ENCODE data around the gene MPHOSPH8.
A peak's percentile ranks its signal among the peaks of the same experiment; 100 is the strongest.
"Not testable (repeated sequence)": the region's sequence is repeated elsewhere in the genome, so short reads cannot be mapped to it uniquely, and the experiment has no call there.

MPHOSPH8 gene

DNA sequence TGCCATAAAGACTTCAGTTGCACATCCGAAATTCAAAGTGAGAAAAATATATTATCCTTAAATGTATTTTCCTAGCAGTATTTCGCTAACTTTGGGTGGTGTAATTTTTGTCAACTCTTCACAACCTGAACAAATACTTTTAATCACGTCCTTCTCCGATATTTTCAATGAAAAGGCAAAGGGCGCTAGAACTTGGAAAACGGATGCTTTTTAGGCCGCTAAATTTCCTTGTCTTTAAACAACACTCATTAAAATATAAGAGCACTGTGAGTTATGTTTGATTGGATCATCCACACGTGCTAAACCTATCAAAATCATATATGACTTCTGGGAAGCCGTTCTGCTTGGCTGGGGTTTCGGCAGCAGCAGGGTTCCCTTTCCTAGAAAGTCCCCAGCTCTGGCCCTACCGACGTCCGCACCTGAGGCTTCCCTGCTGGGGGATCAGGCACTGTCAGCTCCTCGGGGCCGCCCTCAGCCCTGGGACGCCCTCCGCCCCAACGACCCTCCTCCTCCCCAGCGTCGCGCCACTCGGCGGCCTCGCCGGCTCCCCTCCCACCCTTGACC lies 462 bp upstream of the MPHOSPH8 start:
- Histone ChIP-seq H2BK15ac (ENCODE audit: low read depth, poor library complexity, severe bottlenecking) (peak overlapping the region; percentile 84), H3K79me1 (replicated peaks; ENCODE audit: low read length, poor library complexity, severe bottlenecking) (peaks cover 3% of the 10 kb centered on the region), H2BK120ac (ENCODE audit: low read depth, low read length) (peak overlapping the region; percentile 34), H2BK5ac (ENCODE audit: low read depth, low read length, poor library complexity, severe bottlenecking) (no peak overlapping the region), H3K9ac (ENCODE audit: low read length) (peak overlapping the region; percentile 89), H2BK12ac (ENCODE audit: low read length in 2 of 2) (no peak overlapping the region), H4K8ac (ENCODE audit: low read length) (peak overlapping the region; percentile 99), H3K18ac (ENCODE audit: low read depth in 1 of 2, low read length in 2 of 2) (peak overlapping the region; percentile 91 to 96), H2AFZ (ENCODE audit: low read depth, low read length) (peak overlapping the region; percentile 20), H3K4ac (ENCODE audit: low read depth in 1 of 2, low read length in 2 of 2) (peak overlapping the region; percentile 31 to 77), H4K91ac (ENCODE audit: low read length) (peak overlapping the region; percentile 92), H3K27ac (ENCODE audit: low read length, poor library complexity, severe bottlenecking) (peak overlapping the region; percentile 1), H3K4me3 (ENCODE audit: insufficient read depth in 1 of 2, low read depth in 1 of 2, low read length in 2 of 2) (peak overlapping the region; percentile 94 to 98), H3K14ac (ENCODE audit: low read length in 2 of 2) (no peak overlapping the region), H3K4me2 (ENCODE audit: low read length, poor library complexity, severe bottlenecking) (peak overlapping the region; percentile 59), H3K9me3 (ENCODE audit: control insufficient read depth, low read length) (no peaks in the 10 kb centered on the region), H3K23ac (ENCODE audit: low read length in 2 of 2) (no peak overlapping the region), H3K4me1 (ENCODE audit: control insufficient read depth, insufficient read depth, low read depth, low read length) (peaks cover 5% of the 10 kb centered on the region), H2AK5ac (ENCODE audit: low read length, severe bottlenecking) (no peak overlapping the region), H3K27me3 (ENCODE audit: control insufficient read depth in 1 of 2, insufficient read depth in 1 of 2, low read length in 2 of 2) (no peaks in the 10 kb centered on the region), H3K36me3 (ENCODE audit: control insufficient read depth in 1 of 2, insufficient read depth in 2 of 2, low read depth in 1 of 2, low read length in 2 of 2) (peaks cover 0 to 4% of the 10 kb centered on the region in 2 experiments)
- no peak for DNase-seq
- 11% methylated on average over 21 of the region's 25 CpGs for WGBS

DNA sequence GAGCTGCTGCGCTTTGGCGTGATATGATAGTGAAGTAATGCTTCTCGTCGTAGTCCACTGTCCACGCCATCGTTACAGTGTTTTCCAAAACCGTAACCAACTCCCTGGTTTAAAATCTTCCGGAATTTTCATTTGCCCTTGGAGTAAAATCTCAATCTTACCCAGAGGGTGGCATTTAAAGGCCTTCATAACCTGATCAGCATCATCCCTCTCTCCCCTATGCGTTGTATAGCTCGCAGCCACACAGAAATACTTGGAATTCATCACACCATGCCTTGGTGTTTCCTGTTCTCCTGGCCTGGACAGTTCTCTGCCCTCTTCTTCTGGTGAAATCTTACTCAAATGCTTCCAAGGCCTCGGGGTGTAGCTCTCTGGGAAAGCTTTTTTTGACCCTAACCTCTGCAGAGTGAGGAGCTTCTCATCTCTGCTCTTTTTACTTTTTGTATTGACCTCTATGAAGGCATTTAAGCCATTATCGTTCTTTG lies 839 bp downstream of the MPHOSPH8 start:
- no peak overlapping the region for H2BK15ac ChIP-seq (ENCODE audit: low read depth, poor library complexity, severe bottlenecking)
- no peak overlapping the region for H2AK5ac ChIP-seq (ENCODE audit: low read length, severe bottlenecking)
- no peaks in the 10 kb centered on the region for H3K27me3 ChIP-seq (ENCODE audit: control insufficient read depth in 1 of 2, insufficient read depth in 1 of 2, low read length in 2 of 2)
- peak overlapping the region in 1 of 2 experiments; percentile 18 for H3K14ac ChIP-seq (ENCODE audit: low read length in 2 of 2)
- peak overlapping the region; percentile 62 for H3K4me2 ChIP-seq (ENCODE audit: low read length, poor library complexity, severe bottlenecking)
- no peaks in the 10 kb centered on the region for H3K9me3 ChIP-seq (ENCODE audit: control insufficient read depth, low read length)
- peak overlapping the region; percentile 46 to 69 for H3K18ac ChIP-seq (ENCODE audit: low read depth in 1 of 2, low read length in 2 of 2)
- peak; percentile 64 for DNase-seq
- H3K27ac ChIP-seq (ENCODE audit: low read length, poor library complexity, severe bottlenecking), result peak overlapping the region; percentile 29
- WGBS, result 8% methylated on average over 12 of the region's 12 CpGs
- no peak overlapping the region for H4K8ac ChIP-seq (ENCODE audit: low read length)
- H4K91ac ChIP-seq (ENCODE audit: low read length), result no peak overlapping the region
- H3K4me3 ChIP-seq (ENCODE audit: insufficient read depth in 1 of 2, low read depth in 1 of 2, low read length in 2 of 2), result peak overlapping the region; percentile 94 to 98
- H2BK120ac ChIP-seq (ENCODE audit: low read depth, low read length), result no peak overlapping the region
- peak overlapping the region in 1 of 2 experiments; percentile 75 for H3K4ac ChIP-seq (ENCODE audit: low read depth in 1 of 2, low read length in 2 of 2)
- H2BK5ac ChIP-seq (ENCODE audit: low read depth, low read length, poor library complexity, severe bottlenecking), result no peak overlapping the region
- peaks cover 3% of the 10 kb centered on the region for H3K79me1 ChIP-seq (replicated peaks; ENCODE audit: low read length, poor library complexity, severe bottlenecking)
- H3K23ac ChIP-seq (ENCODE audit: low read length in 2 of 2), result peak overlapping the region; percentile 68 to 74
- peak overlapping the region in 1 of 2 experiments; percentile 6 for H2BK12ac ChIP-seq (ENCODE audit: low read length in 2 of 2)
- peaks cover 5% of the 10 kb centered on the region for H3K4me1 ChIP-seq (ENCODE audit: control insufficient read depth, insufficient read depth, low read depth, low read length)
- H3K9ac ChIP-seq (ENCODE audit: low read length), result peak overlapping the region; percentile 89
- H3K36me3 ChIP-seq (ENCODE audit: control insufficient read depth in 1 of 2, insufficient read depth in 2 of 2, low read depth in 1 of 2, low read length in 2 of 2), result peaks cover 0 to 4% of the 10 kb centered on the region in 2 experiments
- H2AFZ ChIP-seq (ENCODE audit: low read depth, low read length), result peak overlapping the region; percentile 20

DNA sequence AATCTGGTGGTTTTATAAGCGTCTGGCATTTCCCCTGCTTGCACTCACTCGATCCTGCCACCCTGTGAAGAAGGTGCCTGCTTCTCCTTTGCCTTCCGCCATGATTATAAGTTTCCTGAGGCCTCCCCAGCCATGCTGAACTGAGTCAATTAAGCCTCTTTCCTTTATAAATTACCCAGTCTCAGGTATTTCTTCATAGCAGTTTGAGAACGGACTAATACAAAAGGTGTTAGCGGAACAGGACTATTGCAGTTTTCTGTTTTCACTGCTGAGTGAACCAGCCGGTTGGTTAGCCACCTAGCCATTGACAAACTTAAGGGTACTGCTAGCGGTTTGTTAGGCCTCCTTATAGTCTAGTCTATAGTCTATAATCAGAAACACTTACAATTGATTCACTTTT lies 2.5 kb downstream of the MPHOSPH8 start:
- not testable (repeated sequence) for H3K23ac ChIP-seq (ENCODE audit: low read length in 2 of 2)
- peak overlapping the region in 1 of 2 experiments; percentile 98 for H3K4me3 ChIP-seq (ENCODE audit: insufficient read depth in 1 of 2, low read depth in 1 of 2, low read length in 2 of 2)

DNA sequence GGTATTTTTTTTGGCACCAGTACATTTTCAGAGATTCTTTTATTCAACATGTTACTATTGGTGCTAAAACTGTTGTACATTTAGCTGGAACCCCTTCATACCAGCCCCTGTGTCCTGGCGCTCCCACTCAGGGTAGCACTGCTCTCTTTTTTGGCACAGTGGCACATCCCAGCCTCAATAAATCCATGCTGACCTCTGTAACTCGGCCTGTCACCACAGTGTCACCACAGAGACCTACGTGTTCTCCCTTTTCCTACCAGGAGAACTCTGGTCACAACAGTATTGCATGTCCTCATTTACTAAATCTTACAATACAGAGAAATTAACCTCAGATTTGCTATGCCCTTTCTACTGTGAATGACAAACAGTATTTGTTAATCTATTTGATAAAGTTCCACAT lies 10.2 kb downstream of the MPHOSPH8 start:
- 97% methylated on average over 3 of the region's 3 CpGs for WGBS
- Histone ChIP-seq H2AFZ (ENCODE audit: low read depth, low read length) (no peak overlapping the region), H3K18ac (ENCODE audit: low read depth in 1 of 2, low read length in 2 of 2) (no peak overlapping the region), H3K4ac (ENCODE audit: low read depth in 1 of 2, low read length in 2 of 2) (no peak overlapping the region), H3K4me2 (ENCODE audit: low read length, poor library complexity, severe bottlenecking) (no peak overlapping the region), H2BK5ac (ENCODE audit: low read depth, low read length, poor library complexity, severe bottlenecking) (no peak overlapping the region), H2BK15ac (ENCODE audit: low read depth, poor library complexity, severe bottlenecking) (no peak overlapping the region), H3K14ac (ENCODE audit: low read length in 2 of 2) (no peak overlapping the region), H3K9me3 (ENCODE audit: control insufficient read depth, low read length) (no peaks in the 10 kb centered on the region), H3K27ac (ENCODE audit: low read length, poor library complexity, severe bottlenecking) (no peak overlapping the region), H3K4me3 (ENCODE audit: insufficient read depth in 1 of 2, low read depth in 1 of 2, low read length in 2 of 2) (no peak overlapping the region), H4K91ac (ENCODE audit: low read length) (no peak overlapping the region), H3K36me3 (ENCODE audit: control insufficient read depth in 1 of 2, insufficient read depth in 2 of 2, low read depth in 1 of 2, low read length in 2 of 2) (peaks cover 19 to 56% of the 10 kb centered on the region in 2 experiments), H3K79me1 (replicated peaks; ENCODE audit: low read length, poor library complexity, severe bottlenecking) (peaks cover 27% of the 10 kb centered on the region), H3K23ac (ENCODE audit: low read length in 2 of 2) (no peak overlapping the region), H3K27me3 (ENCODE audit: control insufficient read depth in 1 of 2, insufficient read depth in 1 of 2, low read length in 2 of 2) (no peaks in the 10 kb centered on the region), H2AK5ac (ENCODE audit: low read length, severe bottlenecking) (no peak overlapping the region), H3K9ac (ENCODE audit: low read length) (no peak overlapping the region), H2BK12ac (ENCODE audit: low read length in 2 of 2) (no peak overlapping the region), H4K8ac (ENCODE audit: low read length) (no peak overlapping the region), H2BK120ac (ENCODE audit: low read depth, low read length) (no peak overlapping the region), H3K4me1 (ENCODE audit: control insufficient read depth, insufficient read depth, low read depth, low read length) (peaks cover 2% of the 10 kb centered on the region)
- no peak for DNase-seq

More for the DNA sequence above, 2.5 kb downstream of the MPHOSPH8 start:
- DNase-seq; H2AK5ac ChIP-seq (ENCODE audit: low read length, severe bottlenecking); H2BK5ac ChIP-seq (ENCODE audit: low read depth, low read length, poor library complexity, severe bottlenecking); H4K8ac ChIP-seq (ENCODE audit: low read length); H3K9me3 ChIP-seq (ENCODE audit: control insufficient read depth, low read length); H3K27me3 ChIP-seq (ENCODE audit: control insufficient read depth in 1 of 2, insufficient read depth in 1 of 2, low read length in 2 of 2); H3K18ac ChIP-seq (ENCODE audit: low read depth in 1 of 2, low read length in 2 of 2); H3K4ac ChIP-seq (ENCODE audit: low read depth in 1 of 2, low read length in 2 of 2); H3K36me3 ChIP-seq (ENCODE audit: control insufficient read depth in 1 of 2, insufficient read depth in 2 of 2, low read depth in 1 of 2, low read length in 2 of 2); H2AFZ ChIP-seq (ENCODE audit: low read depth, low read length); H3K4me2 ChIP-seq (ENCODE audit: low read length, poor library complexity, severe bottlenecking); H3K4me1 ChIP-seq (ENCODE audit: control insufficient read depth, insufficient read depth, low read depth, low read length); H3K27ac ChIP-seq (ENCODE audit: low read length, poor library complexity, severe bottlenecking); H2BK15ac ChIP-seq (ENCODE audit: low read depth, poor library complexity, severe bottlenecking); H2BK120ac ChIP-seq (ENCODE audit: low read depth, low read length); H3K14ac ChIP-seq (ENCODE audit: low read length in 2 of 2); H4K91ac ChIP-seq (ENCODE audit: low read length); H3K79me1 ChIP-seq (replicated peaks; ENCODE audit: low read length, poor library complexity, severe bottlenecking); H3K9ac ChIP-seq (ENCODE audit: low read length): not testable (repeated sequence)
- 98% methylated on average over 6 of the region's 7 CpGs for WGBS
- peak overlapping the region in 1 of 2 experiments; percentile 29 for H2BK12ac ChIP-seq (ENCODE audit: low read length in 2 of 2)

All from mesenchymal stem cell (in vitro differentiated cells and primary cell).